ENCODE measurements around the gene LURAP1L. TPM values are rescaled to one million over a fixed set of nuclear protein-coding genes. Genes with fewer than 3 reads are reported as not detected.

The LURAP1L gene
- total RNA-seq, 4 donors from 2014 or later: 9.1 to 19.8 (median 15.1) TPM

DNA sequence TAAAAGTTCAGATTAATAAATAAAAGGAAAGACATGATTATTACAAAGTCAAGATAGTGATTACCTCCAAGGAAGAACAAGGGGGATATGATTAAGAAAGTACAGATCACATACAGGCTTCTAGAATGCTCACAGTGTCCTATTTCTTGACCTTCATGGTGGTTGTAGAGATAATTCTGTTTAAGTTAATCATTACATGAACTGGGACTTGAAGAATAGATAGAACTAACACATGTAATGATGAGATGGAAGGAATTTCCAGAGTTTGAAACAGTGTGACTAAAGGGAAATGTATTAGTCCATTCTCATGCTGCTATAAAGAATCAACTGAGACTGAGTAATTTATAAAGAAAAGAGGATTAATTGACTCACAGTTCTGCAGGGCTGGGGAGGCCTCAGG lies 72.7 kb downstream of the LURAP1L start:
- no peak for DNase-seq (ENCODE audit: low spot score in 2 of 2)
- no peak overlapping the region for H3K4me3 ChIP-seq (ENCODE audit: low read depth, poor library complexity, severe bottlenecking)
- intact Hi-C loops (cut with DNase I; ENCODE audit: low total_unique reads): no loop called here
- TF ChIP-seq, protein P1, sequence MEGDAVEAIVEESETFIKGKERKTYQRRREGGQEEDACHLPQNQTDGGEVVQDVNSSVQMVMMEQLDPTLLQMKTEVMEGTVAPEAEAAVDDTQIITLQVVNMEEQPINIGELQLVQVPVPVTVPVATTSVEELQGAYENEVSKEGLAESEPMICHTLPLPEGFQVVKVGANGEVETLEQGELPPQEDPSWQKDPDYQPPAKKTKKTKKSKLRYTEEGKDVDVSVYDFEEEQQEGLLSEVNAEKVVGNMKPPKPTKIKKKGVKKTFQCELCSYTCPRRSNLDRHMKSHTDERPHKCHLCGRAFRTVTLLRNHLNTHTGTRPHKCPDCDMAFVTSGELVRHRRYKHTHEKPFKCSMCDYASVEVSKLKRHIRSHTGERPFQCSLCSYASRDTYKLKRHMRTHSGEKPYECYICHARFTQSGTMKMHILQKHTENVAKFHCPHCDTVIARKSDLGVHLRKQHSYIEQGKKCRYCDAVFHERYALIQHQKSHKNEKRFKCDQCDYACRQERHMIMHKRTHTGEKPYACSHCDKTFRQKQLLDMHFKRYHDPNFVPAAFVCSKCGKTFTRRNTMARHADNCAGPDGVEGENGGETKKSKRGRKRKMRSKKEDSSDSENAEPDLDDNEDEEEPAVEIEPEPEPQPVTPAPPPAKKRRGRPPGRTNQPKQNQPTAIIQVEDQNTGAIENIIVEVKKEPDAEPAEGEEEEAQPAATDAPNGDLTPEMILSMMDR (IDR thresholded peaks at IDR 0.05): no peak
- no peak for TF ChIP-seq POLR2A (IDR thresholded peaks at IDR 0.05)

DNA sequence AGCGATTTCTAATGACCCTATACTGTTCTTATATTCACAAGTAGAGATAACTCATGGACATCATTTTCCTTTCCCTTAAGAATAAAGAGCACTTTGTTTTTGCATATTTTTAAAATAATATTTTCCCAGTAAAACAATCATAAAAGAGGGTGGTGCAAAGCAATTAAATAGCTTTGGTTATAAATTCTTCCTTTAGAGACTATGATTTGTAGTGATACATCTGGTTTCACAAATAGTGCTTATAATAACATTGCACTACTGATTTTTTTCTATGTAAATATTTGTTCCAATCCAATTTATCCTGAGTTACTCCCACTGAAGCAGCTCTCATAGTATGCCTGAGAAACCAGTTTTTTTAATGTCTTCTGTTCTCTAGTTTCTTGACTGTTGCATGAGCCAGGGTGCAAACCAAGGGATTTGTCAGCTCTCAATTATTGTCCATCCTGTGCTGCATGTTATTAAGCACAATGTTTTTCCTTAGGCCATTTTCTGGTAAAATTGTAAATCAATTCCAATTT lies 74.7 kb downstream of the LURAP1L start:
- 56 to 75% methylated on average over 1 of the region's 1 CpG for WGBS, 2 donors
- TF ChIP-seq POLR2A (IDR thresholded peaks at IDR 0.05): no peak
- TF ChIP-seq, protein P1 (IDR thresholded peaks at IDR 0.05): no peak
- intact Hi-C loops (cut with DNase I; ENCODE audit: low total_unique reads): no loop called here
- DNase-seq (ENCODE audit: low spot score in 2 of 2): no peak
- H3K4me3 ChIP-seq (ENCODE audit: low read depth, poor library complexity, severe bottlenecking): no peak overlapping the region

DNA sequence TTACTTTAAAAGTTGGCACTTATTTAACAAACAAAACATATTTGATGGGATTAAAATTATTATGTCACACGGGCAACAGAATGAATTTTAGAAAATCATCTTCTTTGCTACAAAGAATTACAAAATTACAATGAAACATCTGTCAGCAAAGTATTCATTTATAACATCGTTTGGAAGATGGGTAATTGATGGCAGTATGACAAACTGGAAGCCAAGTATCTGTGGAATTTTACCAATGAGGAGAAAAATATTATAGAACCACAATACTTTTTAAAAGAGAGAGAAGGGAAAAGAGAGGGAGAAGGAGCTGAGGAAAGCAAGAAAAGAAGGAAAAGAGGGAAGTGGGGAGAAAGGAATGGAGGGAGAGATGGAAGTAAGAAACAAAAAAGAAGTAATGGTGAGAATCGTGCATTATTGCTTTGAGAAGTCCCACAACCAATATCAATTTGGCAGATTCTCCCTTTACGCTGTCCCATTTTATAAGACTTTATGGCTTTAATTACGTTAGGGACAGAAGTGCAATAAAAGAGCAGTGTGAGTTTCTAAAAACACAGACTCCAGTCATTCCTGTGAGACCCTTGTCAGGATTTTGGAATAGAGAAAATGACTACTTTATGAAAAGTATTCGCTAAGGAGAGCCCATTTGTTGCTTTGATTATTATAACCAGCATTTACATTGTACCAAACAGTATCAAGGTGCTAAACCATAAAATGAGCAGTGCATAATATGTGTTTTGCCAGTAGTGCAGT lies 76.7 kb downstream of the LURAP1L start:
- no peak for DNase-seq (ENCODE audit: low spot score in 2 of 2)
- 51 to 61% methylated on average over 6 of the region's 6 CpGs for WGBS, 2 donors
- intact Hi-C loops (cut with DNase I; ENCODE audit: low total_unique reads): no loop called here
- no peak overlapping the region for H3K4me3 ChIP-seq (ENCODE audit: low read depth, poor library complexity, severe bottlenecking)
- TF ChIP-seq POLR2A (IDR thresholded peaks at IDR 0.05): no peak
- TF ChIP-seq, protein P1 (IDR thresholded peaks at IDR 0.05): no peak

DNA sequence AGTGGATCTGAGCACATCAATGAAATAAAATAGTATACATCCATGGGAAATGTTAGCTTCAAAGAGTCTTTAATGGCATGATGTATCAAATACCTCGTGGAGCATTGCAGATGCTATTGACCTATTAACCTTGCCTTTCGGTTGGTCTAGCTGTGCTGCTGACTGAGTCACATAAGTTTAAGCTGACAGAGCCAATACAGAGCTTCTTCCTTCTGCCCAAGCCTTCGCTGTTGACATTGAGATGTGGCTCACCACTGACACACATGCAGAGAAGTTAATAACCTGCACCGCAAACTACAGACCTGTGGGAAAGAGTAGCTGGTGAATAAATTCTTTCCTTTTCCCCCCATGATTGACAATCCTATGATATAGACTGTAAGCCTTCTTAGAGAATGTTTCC lies 78.2 kb downstream of the LURAP1L start:
- no peak overlapping the region for H3K4me3 ChIP-seq (ENCODE audit: low read depth, poor library complexity, severe bottlenecking)
- no peak for DNase-seq (ENCODE audit: low spot score in 2 of 2)
- no peak for TF ChIP-seq POLR2A (IDR thresholded peaks at IDR 0.05)
- TF ChIP-seq, protein P1 (IDR thresholded peaks at IDR 0.05): no peak
- intact Hi-C loops (cut with DNase I; ENCODE audit: low total_unique reads): no loop called here
- 86 to 90% methylated on average over 4 of the region's 4 CpGs for WGBS, 2 donors

DNA sequence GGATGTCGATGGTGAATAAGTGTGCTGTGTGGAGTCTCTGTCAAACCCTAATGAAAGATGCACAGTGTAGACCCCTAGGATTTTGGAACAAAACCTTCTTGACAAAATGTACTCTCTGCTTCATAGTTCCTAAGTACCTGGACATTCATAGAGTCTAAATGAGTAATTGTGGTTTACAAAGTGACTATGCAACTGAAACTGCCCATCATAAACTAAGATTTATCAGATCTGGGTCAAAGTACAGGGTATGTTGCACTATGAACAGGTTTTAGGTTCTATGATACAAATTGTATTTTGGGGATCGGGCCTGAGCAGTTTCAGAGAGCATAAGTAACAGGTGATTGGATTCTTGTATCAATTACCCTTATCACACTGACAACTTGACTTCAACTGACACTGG lies 79.4 kb downstream of the LURAP1L start:
- H3K4me3 ChIP-seq (ENCODE audit: low read depth, poor library complexity, severe bottlenecking): no peak overlapping the region
- no peak for TF ChIP-seq POLR2A (IDR thresholded peaks at IDR 0.05)
- TF ChIP-seq, protein P1 (IDR thresholded peaks at IDR 0.05): no peak
- WGBS, 2 donors: 92 to 99% methylated on average over 2 of the region's 2 CpGs
- intact Hi-C loops (cut with DNase I; ENCODE audit: low total_unique reads): no loop called here
- no peak for DNase-seq (ENCODE audit: low spot score in 2 of 2)

DNA sequence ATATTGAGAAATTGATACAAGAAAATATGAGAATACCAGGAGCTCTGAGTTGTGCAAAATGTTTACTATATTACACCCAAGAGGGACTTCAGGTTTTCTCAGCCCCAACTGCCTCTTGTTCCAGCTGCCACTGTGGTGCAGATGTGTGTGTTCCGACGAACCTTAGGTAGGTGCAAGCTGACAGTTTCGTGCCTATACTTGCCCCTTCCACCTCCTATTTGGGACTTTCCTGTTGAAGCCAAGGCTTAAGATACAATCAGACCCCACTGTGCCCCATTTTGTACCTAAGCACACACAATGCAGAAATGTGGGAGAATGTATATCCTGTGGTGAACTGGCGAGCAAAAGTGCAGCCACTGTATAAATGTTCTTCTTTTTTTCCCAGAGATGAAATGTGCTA lies 80.2 kb downstream of the LURAP1L start:
- TF ChIP-seq, protein P1 (IDR thresholded peaks at IDR 0.05): no peak
- TF ChIP-seq POLR2A (IDR thresholded peaks at IDR 0.05): no peak
- no peak overlapping the region for H3K4me3 ChIP-seq (ENCODE audit: low read depth, poor library complexity, severe bottlenecking)
- intact Hi-C loops (cut with DNase I; ENCODE audit: low total_unique reads): no loop called here
- DNase-seq (ENCODE audit: low spot score in 2 of 2): no peak
- WGBS, 2 donors: 56 to 70% methylated on average over 4 of the region's 4 CpGs

Data from lower leg skin (tissue), 4 donors.